HG03060 (cell line): ENCODE results near the gene NBPF12.
"Not testable (repeated sequence)": the region's sequence is repeated elsewhere in the genome, so short reads cannot be mapped to it uniquely, and the experiment has no call there.

Source experiments
- ATAC-seq: cut with Tn5 transposase; IDR thresholded peaks from one replicate; pipeline ENCODE4 v1.9.1; 2021; ENCODE audit warnings: low read depth, moderate number of reproducible peaks; ENCODE audit not compliant: unreplicated experiment

NBPF12 gene

DNA sequence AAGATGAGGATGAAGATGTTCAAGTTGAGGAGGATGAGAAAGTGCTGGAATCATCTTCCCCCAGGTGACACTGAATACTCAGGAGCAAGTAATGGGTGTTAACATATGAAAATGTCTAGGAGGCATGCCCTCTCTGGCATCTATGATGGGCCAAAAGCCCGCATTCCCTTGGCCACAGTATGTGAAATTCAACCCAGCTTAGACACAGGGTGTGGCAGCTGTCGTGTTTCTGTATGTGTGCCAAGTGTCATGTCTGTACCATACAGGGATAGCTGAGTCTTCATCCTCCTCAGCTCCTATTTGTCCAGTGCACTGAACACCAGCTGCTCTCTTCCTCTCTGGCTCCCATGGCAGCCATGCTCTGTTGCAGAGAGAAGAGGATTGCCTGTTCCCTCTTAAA is 32.5 kb downstream of the NBPF12 start:
- not testable (repeated sequence) for ATAC-seq

DNA sequence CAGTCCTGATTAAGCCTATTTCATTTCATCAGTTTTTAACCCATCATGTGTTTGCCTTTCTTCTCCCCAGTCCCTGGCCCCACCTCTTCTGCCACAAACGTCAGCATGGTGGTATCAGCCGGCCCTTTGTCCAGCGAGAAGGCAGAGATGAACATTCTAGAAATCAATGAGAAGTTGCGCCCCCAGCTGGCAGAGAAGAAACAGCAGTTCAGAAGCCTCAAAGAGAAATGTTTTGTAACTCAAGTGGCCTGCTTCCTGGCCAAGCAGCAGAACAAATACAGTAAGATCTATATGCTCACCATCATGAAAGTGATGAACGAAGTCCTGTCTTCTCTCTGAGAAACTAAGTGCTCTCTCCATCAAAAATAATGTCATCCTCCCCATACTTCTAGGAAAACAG is 34.6 kb downstream of the NBPF12 start:
- not testable (repeated sequence) for ATAC-seq

GRCh38 chr1:146985855-146986254 is 47.7 kb downstream of the NBPF12 start:
- not testable (repeated sequence) for ATAC-seq

GRCh38 chr1:146986450-146986849 is 48.3 kb downstream of the NBPF12 start:
- ATAC-seq: not testable (repeated sequence)

DNA sequence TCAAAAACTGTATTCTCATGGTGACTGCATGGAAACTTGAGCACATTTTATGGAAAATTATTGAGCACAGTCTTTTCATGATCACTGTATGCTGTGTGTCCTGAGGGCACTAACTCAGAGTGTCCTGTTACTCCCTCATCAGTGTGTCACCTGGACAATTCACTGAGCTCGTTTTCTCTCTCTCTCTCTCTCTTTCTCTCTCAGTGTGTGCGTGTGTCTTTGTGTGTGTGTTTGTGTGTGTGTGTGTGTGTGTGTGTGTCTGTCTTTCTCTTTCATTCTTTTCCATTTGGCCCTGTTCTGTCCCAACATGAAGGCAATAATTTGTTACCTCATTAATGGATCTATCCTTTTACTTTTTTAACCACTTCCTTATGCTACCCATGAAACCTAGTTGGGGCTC is 49.4 kb downstream of the NBPF12 start:
- ATAC-seq: not testable (repeated sequence)

- not testable (repeated sequence) for ATAC-seq
These were observed 51.3 kb downstream of the NBPF12 start for GRCh38 chr1:146989455-146989854.

- not testable (repeated sequence) for ATAC-seq
These were observed 70.4 kb downstream of the NBPF12 start for GRCh38 chr1:147008495-147008894.

DNA sequence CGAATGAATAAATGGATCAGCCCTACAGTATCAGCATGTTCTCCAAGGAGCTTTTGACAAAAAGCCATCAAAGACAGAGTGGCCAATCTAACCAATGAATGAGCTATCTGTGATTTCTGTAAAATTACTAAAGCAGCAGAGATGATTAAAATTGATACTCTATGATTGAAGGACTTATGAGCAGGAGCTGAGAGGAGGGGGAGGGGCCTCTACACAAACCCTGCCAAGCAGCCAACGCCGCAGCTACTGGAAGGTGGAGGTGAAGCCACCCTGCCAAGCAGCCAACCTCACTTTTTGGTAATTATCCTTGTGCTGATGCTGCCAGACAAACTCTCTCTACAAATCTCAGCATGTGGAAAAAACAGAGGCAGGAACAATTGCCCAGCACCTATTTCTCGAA is 88.9 kb downstream of the NBPF12 start:
- ATAC-seq: not testable (repeated sequence)

DNA sequence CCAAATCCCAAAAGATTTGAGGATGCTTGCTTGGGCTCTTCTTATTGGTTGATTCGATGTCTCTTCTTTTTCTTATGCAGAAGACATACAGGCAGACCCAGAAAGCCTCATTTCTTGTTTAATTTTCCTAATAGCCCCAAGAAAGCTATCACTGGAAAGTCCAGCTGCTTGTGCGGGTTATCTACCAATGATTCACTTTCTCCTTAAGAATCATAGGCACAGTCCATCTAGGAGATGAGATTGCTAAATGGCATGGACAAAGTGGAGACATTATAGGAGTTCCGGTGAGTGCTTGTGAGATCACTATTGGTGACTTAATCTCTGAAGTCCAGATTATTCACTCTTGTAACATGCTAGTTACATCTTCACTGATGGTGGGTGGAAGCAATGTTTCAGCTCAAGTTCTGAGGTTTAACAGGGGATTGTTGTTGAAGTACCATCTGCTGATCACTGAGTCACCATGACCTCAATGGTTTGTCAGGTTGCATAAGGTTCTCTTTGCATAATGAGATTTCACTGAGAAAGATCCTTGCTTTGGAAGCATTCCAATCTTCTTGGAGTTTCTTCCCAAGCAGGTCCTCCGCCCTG is 92.0 kb downstream of the NBPF12 start:
- ATAC-seq: not testable (repeated sequence)

GRCh38 chr1:147039916-147040315 is 101.8 kb downstream of the NBPF12 start:
- no peak for ATAC-seq

DNA sequence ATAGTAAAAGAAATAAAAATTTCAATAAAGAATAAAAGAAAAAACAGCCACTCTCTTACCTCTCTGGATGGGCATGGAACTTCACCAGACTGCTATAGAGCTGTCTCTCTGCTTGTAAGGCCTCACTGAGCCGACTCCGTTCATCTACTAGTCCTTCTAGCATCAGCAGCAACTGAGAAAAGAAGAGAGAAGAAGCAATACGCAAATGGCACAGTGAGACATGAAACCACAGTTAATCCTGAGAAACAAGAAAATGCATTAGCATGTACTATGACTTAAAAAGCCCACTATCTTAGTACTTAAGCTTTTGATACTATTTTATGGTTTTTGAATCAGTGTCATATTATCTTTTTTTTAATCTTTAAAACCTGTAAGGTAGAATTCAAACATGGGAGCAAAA is 104.8 kb downstream of the NBPF12 start:
- ATAC-seq: not testable (repeated sequence)

- not testable (repeated sequence) for ATAC-seq
These were observed 106.4 kb downstream of the NBPF12 start for GRCh38 chr1:147044511-147044910.
